Stimulated activated CD8-positive, alpha-beta memory T cell treated with anti-CD3 and anti-CD28 coated beads, Interleukin-12 subunit alpha, Interleukin-12 subunit beta, amount 100 ng/mL, for 1 hour (primary cell): ENCODE measurements around the gene MICA.

Source experiments
- DNase-seq: peaks from one replicate; pipeline ENCODE4 v3.0.0-alpha.2; 2020; ENCODE audit warnings: low read depth

Gene MICA

DNA sequence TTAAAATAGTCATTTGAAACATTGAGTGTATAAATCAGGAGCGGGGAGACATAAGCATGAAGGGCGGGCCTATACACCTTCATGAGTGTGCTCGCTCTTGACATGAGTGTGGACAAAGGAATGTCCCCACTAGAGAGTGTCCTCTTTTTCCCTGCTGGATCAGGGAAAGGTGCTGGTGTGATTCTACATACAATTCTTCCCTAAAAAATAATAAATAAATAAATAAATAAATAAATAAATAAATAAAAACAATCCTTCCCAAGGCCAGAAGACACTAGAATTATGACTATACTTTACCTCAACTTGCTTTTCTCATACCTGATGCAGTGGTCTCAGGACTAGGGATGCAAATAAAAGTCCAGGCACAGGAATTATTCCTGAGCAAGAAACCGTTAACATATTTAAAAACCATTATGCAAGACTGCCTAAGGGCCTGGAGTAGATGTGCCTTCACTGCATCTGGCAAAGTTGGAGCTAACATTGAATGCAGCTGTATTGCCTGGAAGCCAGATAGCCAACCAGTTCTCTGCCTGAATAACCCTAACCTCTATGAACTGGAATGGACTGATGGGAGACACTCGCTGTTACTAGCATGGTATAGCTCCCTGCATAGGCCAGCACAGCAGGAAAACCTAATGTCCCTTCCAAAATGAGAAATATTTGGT lies 57.1 kb downstream of the MICA start:
- DNase-seq: no peak

DNA sequence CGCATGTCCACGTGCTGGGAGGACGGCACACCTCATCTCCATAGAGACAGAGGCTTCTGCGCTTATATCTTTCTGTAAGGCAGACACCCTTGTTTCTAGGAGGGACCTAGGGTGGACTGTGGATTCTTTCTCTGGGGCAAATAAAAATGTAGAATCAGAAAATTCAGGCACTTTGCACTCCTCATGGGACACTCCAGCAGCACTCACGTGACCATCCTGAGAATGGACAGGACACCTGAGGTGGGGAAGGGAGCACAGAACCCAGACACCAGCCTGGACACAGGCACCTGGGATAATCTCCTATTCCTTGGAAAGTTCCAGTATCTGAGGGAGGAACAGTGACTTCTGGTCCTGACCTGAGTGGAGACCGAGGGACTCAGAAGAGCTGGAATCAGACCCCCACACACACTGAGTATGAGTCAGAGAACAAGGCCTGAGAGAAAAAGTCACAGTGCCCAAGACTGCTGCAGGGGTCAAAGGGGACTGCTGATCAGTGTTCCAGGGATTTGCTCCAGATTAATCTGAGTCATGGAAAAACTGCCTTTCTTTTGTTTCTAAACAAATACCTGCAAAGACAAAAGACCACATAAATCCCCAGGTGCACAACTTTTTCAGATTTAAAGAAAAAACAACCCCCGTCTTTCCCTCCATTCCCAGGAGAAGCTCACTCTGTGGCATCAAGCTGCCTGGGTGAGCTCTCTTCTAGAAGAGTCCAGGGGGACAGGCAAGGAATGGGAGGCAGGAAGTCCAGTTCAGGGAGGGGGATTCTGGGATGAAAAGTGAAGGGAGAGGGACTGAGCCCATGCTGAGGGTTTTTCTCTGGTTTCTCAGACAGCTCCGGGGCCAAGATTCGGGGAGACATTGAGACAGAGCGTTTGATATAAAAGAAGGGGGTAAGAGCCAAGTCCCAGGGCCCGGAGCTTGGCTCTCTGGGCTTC lies 58.9 kb downstream of the MICA start:
- no peak for DNase-seq

DNA sequence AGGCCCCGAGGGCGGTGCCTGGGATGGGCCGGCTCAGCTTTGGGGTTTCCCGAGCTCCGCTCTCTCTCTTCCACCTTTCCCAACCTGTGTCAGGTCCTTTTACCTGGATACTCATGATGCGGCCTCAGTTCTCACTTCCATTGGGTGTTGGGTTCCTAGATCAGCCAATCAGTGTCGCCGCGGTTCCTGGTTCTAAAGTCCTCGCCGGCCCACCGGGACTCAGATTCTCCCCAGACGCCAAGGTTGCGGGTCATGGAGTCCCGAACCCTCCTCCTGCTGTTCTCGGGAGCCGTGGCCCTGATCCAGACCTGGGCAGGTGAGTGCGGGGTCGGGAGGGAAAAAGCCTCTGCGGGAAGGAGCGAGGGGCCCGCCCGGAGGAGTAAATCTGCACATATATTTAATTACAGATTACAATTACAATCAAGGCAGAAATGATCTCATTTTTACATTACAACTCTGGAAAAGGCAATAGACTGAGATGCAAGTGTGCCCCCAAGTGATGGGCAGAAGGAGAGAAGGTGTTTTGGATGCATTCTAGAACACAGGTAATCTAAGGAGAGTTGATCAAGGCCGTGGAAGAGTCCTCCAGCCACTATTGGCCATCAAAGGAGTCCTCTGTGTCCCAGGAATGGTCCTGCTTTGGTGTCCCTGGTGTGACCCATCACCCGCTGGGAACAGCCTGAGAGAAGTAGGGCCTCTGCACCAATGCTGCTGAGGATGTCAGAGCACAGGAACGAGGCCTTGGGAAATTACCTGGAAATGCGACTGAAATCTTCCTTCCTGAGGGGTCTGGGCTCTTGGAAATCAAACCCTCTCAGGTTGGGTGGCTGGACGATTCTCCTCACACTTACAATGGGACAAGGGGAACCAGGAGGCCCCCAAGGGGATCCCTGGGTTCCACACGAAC lies 59.8 kb downstream of the MICA start:
- peak; percentile 87 for DNase-seq

DNA sequence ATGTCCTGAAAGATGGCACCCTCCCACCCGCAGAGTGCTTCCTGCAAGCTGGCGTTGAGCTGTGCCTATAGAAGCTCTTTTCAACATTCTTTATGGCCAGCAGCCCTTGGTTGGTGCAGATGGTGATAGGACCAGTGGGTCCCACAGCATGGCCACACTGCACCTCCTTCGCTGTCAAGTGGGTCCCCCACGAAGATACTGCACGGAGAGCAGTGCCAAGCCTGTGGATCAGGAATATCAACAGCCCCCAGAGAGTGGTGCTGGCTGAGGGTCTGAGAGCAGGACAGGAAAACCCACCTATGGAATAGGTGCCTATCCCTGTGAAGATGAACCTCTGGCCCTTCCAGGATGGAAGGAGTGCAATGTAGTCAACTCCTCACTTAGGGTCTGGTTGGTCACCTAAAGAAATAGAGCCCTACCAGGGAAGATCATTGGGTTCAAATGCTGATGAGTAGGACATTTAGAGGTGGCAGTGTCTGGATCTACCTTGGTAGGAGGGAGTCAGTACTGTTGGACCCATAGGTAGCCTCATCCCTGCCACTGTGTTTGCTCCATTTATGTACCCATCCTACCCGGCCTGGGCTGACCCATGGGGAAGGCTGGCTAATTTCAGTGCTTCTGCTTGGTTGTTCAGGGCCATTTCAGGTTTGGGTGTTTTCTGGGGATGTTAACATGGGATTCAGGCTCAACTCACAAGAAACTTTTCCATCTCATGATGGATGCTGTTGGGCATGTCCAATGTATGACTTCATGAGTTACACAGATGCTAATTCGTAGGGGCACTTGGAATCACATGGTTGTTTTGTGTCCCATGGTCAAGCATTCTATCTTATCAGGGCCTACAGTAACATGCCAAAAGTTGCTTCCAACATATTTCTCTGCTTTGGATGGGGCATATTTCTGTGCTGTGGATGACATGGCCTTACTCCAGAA lies 61.1 kb downstream of the MICA start:
- DNase-seq: no peak
